ENCODE measurements around the gene CYP26B1. TPM values are rescaled to one million over a fixed set of nuclear protein-coding genes. Genes with fewer than 3 reads are reported as not detected.

Gene CYP26B1
- total and polyA plus RNA-seq, 10 donors: 0.87 to 11.4 (median 5.1) TPM

GRCh38 chr2:72145658-72146329 is 1.9 kb downstream of the CYP26B1 start:
- peak; percentile 52 for DNase-seq
- TF ChIP-seq POLR2AphosphoS5 (IDR thresholded peaks at IDR 0.05): no peak
- TF ChIP-seq CTCF (IDR thresholded peaks at IDR 0.05 in 8 of 11, conservative IDR thresholded peaks at IDR 0.05 in 3 of 11): no peak
- TF ChIP-seq POLR2A (IDR thresholded peaks at IDR 0.05): no peak
- intact Hi-C loops (cut with DNase I; ENCODE audit: low total_unique reads): no loop called here
- Histone ChIP-seq H3K27me3 (replicated peaks in 1 of 7) (peaks cover 11 to 98% (median 75%) of the 10 kb centered on the region in 7 donors), H3K27ac (peak overlapping the region in 4 of 8 donors; percentile 44 to 70 (median 58)), H3K4me1 (peaks cover 40 to 81% (median 71%) of the 10 kb centered on the region in 6 donors), H3K9me3 (no peaks in the 10 kb centered on the region), H3K4me3 (peak overlapping the region; percentile 4 to 67 (median 40)), H3K36me3 (no peaks in the 10 kb centered on the region)
- 4 to 5% (median 4%) methylated on average over 33 of the region's 33 CpGs for WGBS, 5 donors

GRCh38 chr2:72145289-72145657 is 2.4 kb downstream of the CYP26B1 start:
- Histone ChIP-seq H3K36me3 (no peaks in the 10 kb centered on the region), H3K9me3 (no peaks in the 10 kb centered on the region), H3K4me3 (peak overlapping the region; percentile 25 to 67 (median 38)), H3K27me3 (replicated peaks in 1 of 7) (peaks cover 11 to 97% (median 71%) of the 10 kb centered on the region in 7 donors), H3K4me1 (peaks cover 40 to 78% (median 68%) of the 10 kb centered on the region in 6 donors), H3K27ac (peak overlapping the region in 4 of 8 donors; percentile 44 to 70 (median 58))
- intact Hi-C loops (cut with DNase I; ENCODE audit: low total_unique reads): no loop called here
- DNase-seq: no peak
- WGBS, 5 donors: 1 to 3% (median 2%) methylated on average over 28 to 29 of the region's 29 CpGs
- TF ChIP-seq POLR2A (IDR thresholded peaks at IDR 0.05) (no peak), CTCF (IDR thresholded peaks at IDR 0.05 in 8 of 11, conservative IDR thresholded peaks at IDR 0.05 in 3 of 11) (no peak), POLR2AphosphoS5 (IDR thresholded peaks at IDR 0.05) (peak in 1 of 3 donors; percentile 42)

GRCh38 chr2:72144632-72145288 is 2.9 kb downstream of the CYP26B1 start:
- no peaks in the 10 kb centered on the region for H3K9me3 ChIP-seq
- intact Hi-C loops (cut with DNase I; ENCODE audit: low total_unique reads): no loop called here
- 1 to 4% (median 2%) methylated on average over 14 to 63 of the region's 63 CpGs for WGBS, 5 donors
- peaks cover 11 to 93% (median 68%) of the 10 kb centered on the region in 7 donors for H3K27me3 ChIP-seq (replicated peaks in 1 of 7)
- H3K36me3 ChIP-seq: no peaks in the 10 kb centered on the region
- peaks cover 35 to 78% (median 65%) of the 10 kb centered on the region in 6 donors for H3K4me1 ChIP-seq
- peak overlapping the region in 4 of 8 donors; percentile 44 to 70 (median 58) for H3K27ac ChIP-seq
- no peak for TF ChIP-seq CTCF (IDR thresholded peaks at IDR 0.05 in 8 of 11, conservative IDR thresholded peaks at IDR 0.05 in 3 of 11)
- TF ChIP-seq POLR2A (IDR thresholded peaks at IDR 0.05): no peak
- TF ChIP-seq POLR2AphosphoS5 (IDR thresholded peaks at IDR 0.05): peak in 1 of 3 donors; percentile 22
- peak overlapping the region; percentile 25 to 67 (median 38) for H3K4me3 ChIP-seq
- DNase-seq: peak; percentile 70

- DNase-seq: no peak
- H3K9me3 ChIP-seq: no peaks in the 10 kb centered on the region
- peaks cover 29 to 77% (median 62%) of the 10 kb centered on the region in 6 donors for H3K4me1 ChIP-seq
- intact Hi-C loops (cut with DNase I; ENCODE audit: low total_unique reads): no loop called here
- H3K27me3 ChIP-seq (replicated peaks in 1 of 7): peaks cover 11 to 88% (median 63%) of the 10 kb centered on the region in 7 donors
- TF ChIP-seq POLR2AphosphoS5 (IDR thresholded peaks at IDR 0.05) (no peak), POLR2A (IDR thresholded peaks at IDR 0.05) (no peak), CTCF (IDR thresholded peaks at IDR 0.05 in 8 of 11, conservative IDR thresholded peaks at IDR 0.05 in 3 of 11) (no peak)
- no peaks in the 10 kb centered on the region for H3K36me3 ChIP-seq
- H3K27ac ChIP-seq: peak overlapping the region in 4 of 8 donors; percentile 44 to 70 (median 58)
- peak overlapping the region in 7 of 8 donors; percentile 30 to 67 (median 39) for H3K4me3 ChIP-seq
- 6 to 18% (median 7%) methylated on average over 13 to 23 of the region's 23 CpGs for WGBS, 5 donors
Measured at GRCh38 chr2:72144274-72144631, 3.4 kb downstream of the CYP26B1 start.

Data from spleen (tissue), 11 donors.